ENCODE results near the gene PYURF. TPM values are rescaled to one million over a fixed set of nuclear protein-coding genes. Genes with fewer than 3 reads are reported as not detected.

PYURF gene
- total RNA-seq, 4 donors from 2014 or later = 50.4 to 77.1 (median 63.8) TPM

- intact Hi-C loops (cut with DNase I; ENCODE audit: low total_unique reads) (loop anchor here (1.0 kb wide), 1 partner anchor 10 kb away; no protein-coding TSS in a partner anchor), in situ Hi-C loops (cut with MboI; ENCODE audit: low pct_ligation_motif_present in 1 of 4, low pct_unique_long_range_greater_than_20kb in 1 of 4, low sequenced_read_pairs in 3 of 4) (loop anchor here (25.0 kb wide), 3 partner anchors 135 to 510 kb away; no protein-coding TSS in a partner anchor)
- H3K36me3 ChIP-seq = no peaks in the 10 kb centered on the region
- whole genome bisulfite sequencing, 2 donors (ENCODE audit: low coverage in 1 of 2) = 74 to 89% methylated on average over 4 to 8 of the region's 8 CpGs
- no peaks in the 10 kb centered on the region for H3K9me3 ChIP-seq
- no peak overlapping the region for H3K4me3 ChIP-seq
- no peak overlapping the region for H3K27ac ChIP-seq
- no peaks in the 10 kb centered on the region for H3K27me3 ChIP-seq
- peaks cover 0 to 13% (median 5%) of the 10 kb centered on the region in 4 donors for H3K4me1 ChIP-seq
- DNase-seq = no peak
- no peak for TF ChIP-seq POLR2A (IDR thresholded peaks at IDR 0.05)
- TF ChIP-seq EP300 (IDR thresholded peaks at IDR 0.05; ENCODE audit: low read depth) = no peak
- TF ChIP-seq POLR2AphosphoS5 (IDR thresholded peaks at IDR 0.05) = no peak
- no peak for TF ChIP-seq CTCF (IDR thresholded peaks at IDR 0.05)
Measured at GRCh38 chr4:88527787-88528186, 4.2 kb upstream of the PYURF start.

GRCh38 chr4:88526221-88526815 lies 2.7 kb upstream of the PYURF start:
- peaks cover 5 to 27% (median 9%) of the 10 kb centered on the region in 4 donors for H3K4me1 ChIP-seq
- in situ Hi-C loops (cut with MboI; ENCODE audit: low pct_ligation_motif_present in 1 of 4, low pct_unique_long_range_greater_than_20kb in 1 of 4, low sequenced_read_pairs in 3 of 4) = loop anchor here (25.0 kb wide), 3 partner anchors 136 to 511 kb away; no protein-coding TSS in a partner anchor

DNA sequence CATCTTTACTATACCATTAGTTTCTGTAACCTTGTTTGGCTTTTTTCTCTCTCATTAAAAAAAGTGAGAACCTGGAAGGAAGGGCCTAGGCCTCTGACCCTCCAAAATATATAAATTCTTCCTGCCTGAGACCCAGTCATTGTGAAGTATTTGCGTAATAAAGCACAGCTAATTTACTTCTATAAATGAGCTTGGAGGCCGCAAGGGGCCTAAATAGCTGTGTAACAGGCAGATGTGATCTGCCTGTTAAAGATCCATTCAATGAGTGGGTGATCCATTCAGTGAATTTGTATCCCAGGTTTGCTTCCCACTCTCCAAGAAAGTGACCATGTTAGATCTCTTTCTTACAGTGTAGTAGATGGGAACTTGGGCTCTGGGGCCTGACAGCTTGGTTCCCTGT lies 595 bp upstream of the PYURF start:
- H3K9me3 ChIP-seq = no peaks in the 10 kb centered on the region
- peaks cover 0 to 8% (median 2%) of the 10 kb centered on the region in 4 donors for H3K36me3 ChIP-seq
- WGBS, 2 donors (ENCODE audit: low coverage in 1 of 2) = 56% methylated on average over 1 to 2 of the region's 2 CpGs
- intact Hi-C loops (cut with DNase I; ENCODE audit: low total_unique reads) = no loop called here
- TF ChIP-seq CTCF (IDR thresholded peaks at IDR 0.05) = no peak
- no peak for TF ChIP-seq EP300 (IDR thresholded peaks at IDR 0.05; ENCODE audit: low read depth)
- no peak for TF ChIP-seq POLR2AphosphoS5 (IDR thresholded peaks at IDR 0.05)
- no peak for TF ChIP-seq POLR2A (IDR thresholded peaks at IDR 0.05)
- DNase-seq = no peak
- peak overlapping the region; percentile 91 to 96 (median 94) for H3K27ac ChIP-seq
- peaks cover 5 to 29% (median 9%) of the 10 kb centered on the region in 4 donors for H3K4me1 ChIP-seq
- no peaks in the 10 kb centered on the region for H3K27me3 ChIP-seq
- H3K4me3 ChIP-seq = peak overlapping the region in 3 of 4 donors; percentile 83 to 92 (median 83)
- in situ Hi-C loops (cut with MboI; ENCODE audit: low pct_ligation_motif_present in 1 of 4, low pct_unique_long_range_greater_than_20kb in 1 of 4, low sequenced_read_pairs in 3 of 4) = loop anchor here in 1 of 4 donors (25.0 kb wide), 2 partner anchors 162 to 487 kb away; no protein-coding TSS in a partner anchor

More at GRCh38 chr4:88526221-88526815, 2.7 kb upstream of the PYURF start:
- TF ChIP-seq POLR2A (IDR thresholded peaks at IDR 0.05) (no peak), CTCF (IDR thresholded peaks at IDR 0.05) (peak in 2 of 5 experiments; percentile 18 to 23), POLR2AphosphoS5 (IDR thresholded peaks at IDR 0.05) (no peak)
- no peaks in the 10 kb centered on the region for H3K27me3 ChIP-seq
- peaks cover 0 to 3% (median 0%) of the 10 kb centered on the region in 4 donors for H3K36me3 ChIP-seq
- H3K27ac ChIP-seq = peak overlapping the region in 1 of 4 donors; percentile 33
- H3K4me3 ChIP-seq = no peak overlapping the region
- DNase-seq = no peak
- no peaks in the 10 kb centered on the region for H3K9me3 ChIP-seq
- WGBS, 2 donors (ENCODE audit: low coverage in 1 of 2) = 29% methylated on average over 1 of the region's 1 CpG
- intact Hi-C loops (cut with DNase I; ENCODE audit: low total_unique reads) = no loop called here

- H3K4me3 ChIP-seq = peak overlapping the region; percentile 51 to 92 (median 83)
- peaks cover 5 to 29% (median 9%) of the 10 kb centered on the region in 4 donors for H3K4me1 ChIP-seq
- TF ChIP-seq CTCF (IDR thresholded peaks at IDR 0.05) (no peak), POLR2AphosphoS5 (IDR thresholded peaks at IDR 0.05) (no peak)
- in situ Hi-C loops (cut with MboI; ENCODE audit: low pct_ligation_motif_present in 1 of 4, low pct_unique_long_range_greater_than_20kb in 1 of 4, low sequenced_read_pairs in 3 of 4) = loop anchor here in 1 of 4 donors (25.0 kb wide), 2 partner anchors 161 to 486 kb away; no protein-coding TSS in a partner anchor
- 1% methylated on average over 16 to 27 of the region's 28 CpGs for WGBS, 2 donors (ENCODE audit: low coverage in 1 of 2)
- H3K27me3 ChIP-seq = no peaks in the 10 kb centered on the region
- peak overlapping the region; percentile 91 to 96 (median 94) for H3K27ac ChIP-seq
- intact Hi-C loops (cut with DNase I; ENCODE audit: low total_unique reads) = no loop called here
- peak; percentile 30 for DNase-seq
- H3K36me3 ChIP-seq = peaks cover 0 to 8% (median 2%) of the 10 kb centered on the region in 4 donors
- H3K9me3 ChIP-seq = no peaks in the 10 kb centered on the region
Measured at GRCh38 chr4:88522702-88523324, 763 bp downstream of the PYURF start.

All from transverse colon (tissue), 4 donors.